HG02884 (cell line): ENCODE measurements around the gene SH3RF3.
A peak's percentile ranks its signal among the peaks of the same experiment; 100 is the strongest.
"Not testable (repeated sequence)": the region's sequence is repeated elsewhere in the genome, so short reads cannot be mapped to it uniquely, and the experiment has no call there.

Experiments
- ATAC-seq: cut with Tn5 transposase; IDR thresholded peaks from one replicate; pipeline ENCODE4 v1.9.1; 2021; ENCODE audit warnings: mild to moderate bottlenecking, moderate library complexity; ENCODE audit not compliant: unreplicated experiment

Gene SH3RF3

DNA sequence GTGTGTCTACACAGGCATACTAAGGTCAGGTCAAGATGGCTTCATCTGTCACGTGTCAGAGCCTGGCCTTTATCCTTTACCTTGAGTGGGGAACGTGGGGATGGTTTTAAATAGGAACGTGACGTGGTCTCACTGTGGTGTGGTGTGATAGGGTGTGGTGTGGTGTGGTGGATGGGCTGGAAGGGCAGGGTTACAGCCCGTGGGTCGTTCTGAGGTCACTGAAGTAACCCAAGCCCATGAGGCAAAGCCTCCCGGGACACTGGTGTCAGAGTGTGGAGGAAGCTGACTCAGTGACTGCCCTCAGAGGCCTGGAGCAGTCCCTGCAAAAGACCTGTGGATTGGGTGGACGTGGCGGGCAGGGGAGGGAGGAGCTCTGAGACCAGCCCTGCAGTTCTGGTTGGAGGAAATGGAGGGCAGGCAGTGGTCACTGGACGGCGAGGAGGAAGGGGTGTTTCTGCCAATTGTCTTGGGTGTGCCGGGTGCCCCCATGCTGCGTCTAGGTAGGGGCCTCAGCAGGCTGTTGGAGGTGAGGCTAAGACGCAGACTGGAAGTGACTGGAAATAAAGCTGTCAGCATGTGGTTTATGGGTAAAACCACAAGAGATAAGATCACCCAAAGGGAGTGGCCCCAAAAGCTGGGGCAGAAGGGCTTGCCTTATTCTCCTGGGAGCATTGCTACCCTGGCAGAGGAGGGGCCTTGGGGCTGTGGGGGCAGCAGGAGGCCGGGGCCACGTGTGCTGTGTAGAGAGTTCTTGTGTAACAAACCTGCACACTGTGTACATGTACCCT lies 84.8 kb downstream of the SH3RF3 start:
- peak; percentile 63 for ATAC-seq

DNA sequence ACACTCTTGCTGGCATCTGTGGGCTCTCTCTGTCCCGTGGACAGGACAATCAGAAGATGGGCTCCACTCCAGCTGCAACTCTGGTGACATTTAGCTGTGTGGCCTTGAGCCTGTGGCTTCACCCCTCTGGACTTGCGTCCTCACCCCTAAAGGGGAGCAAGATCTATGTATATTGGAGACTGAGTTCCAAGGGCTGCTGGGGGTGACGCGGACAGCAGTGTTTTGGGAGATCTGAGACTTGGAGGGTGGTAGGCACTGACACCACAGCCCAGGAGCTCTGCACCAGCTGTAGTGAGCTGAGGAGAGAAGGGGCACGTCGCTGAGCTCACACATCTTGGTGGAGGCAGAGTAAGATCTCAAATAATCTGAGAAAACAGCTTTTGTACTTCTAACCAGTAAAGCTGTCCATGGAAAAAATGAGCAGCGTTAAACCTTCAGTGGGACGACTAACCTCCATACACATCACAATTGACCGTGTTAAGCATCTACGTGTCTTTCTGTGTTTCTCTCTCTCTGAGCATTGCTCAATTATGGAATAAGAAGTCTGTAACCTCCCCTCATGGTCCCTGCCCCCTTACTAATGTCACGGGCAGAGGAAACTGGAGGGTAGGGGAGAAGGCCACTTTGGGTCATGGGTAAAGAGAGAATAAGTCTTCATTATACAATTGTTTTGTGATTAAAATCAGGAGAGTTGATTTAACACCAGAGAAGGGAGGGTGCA lies 85.8 kb downstream of the SH3RF3 start:
- ATAC-seq, result no peak

DNA sequence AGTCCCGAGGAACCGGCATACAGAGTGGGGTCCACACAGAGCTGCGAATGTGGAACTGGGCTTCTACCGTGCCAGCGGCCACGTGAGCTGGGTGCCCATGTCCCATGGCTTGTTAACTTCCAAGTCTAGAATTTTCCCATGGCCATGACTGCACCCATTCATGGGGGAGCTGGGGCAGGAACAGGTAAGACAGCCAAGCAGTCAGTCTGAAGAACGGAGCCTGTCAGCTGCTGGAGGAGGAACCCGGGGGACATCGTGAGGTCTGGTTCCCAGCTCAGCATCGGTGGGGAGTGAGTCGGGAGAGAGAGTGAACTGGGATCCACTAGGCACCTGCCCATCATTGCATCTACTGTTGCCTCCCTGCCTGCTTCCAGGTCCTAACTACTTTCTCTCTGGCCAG lies 86.9 kb downstream of the SH3RF3 start:
- no peak for ATAC-seq

DNA sequence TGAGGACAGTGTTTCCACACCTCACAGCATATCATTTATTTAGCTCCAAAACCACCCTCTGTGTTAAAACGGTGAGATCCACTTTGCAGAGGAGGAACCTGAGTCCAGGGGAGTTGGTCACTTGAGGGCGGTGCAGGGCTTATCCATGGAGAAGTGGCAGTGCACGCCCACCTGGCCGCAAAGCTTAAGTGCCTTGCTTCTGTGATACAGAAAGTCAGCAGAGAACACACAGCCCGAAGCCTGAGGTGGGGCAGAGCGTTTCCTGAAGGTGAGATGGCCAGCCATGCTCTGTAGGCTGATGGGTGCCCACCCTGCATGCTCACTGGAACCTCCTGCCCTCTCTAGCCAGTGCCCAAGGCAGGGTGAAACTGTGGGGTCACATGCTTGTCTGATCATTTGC lies 87.3 kb downstream of the SH3RF3 start:
- ATAC-seq, result no peak

DNA sequence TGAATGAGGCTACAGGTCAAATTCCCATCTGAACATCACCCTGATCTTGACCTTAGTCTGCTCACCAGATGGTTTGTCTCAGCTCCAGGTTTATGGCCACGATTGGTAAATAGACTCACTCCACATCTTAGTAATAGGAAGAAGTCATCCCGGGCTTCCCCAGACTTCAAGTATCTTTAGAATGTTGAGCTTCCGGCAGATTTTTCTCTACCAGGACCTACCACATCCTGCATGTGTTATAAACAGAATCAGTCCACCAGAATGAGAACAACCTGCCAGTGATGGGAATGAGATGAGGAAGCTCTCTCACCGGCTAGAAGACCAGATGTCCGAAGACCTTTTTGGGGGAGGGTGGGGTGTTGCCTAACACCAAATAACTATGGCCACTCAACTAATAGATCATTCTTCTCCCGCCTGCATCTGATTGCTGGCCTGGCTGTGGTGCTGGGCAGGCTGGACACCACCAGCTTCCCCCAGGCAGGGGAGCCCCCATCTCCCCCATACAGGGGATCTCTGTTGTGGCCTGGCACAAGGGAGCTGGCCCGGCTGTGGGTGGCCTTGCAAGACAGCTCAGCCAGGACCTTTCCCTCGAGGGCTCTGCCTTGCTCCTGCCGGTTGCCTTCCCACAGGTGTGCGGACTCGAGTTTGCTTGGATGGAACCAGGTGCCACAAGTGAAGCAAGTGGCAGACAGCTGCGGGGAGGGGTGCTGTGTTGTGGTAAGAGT lies 88.5 kb downstream of the SH3RF3 start:
- ATAC-seq, result no peak

DNA sequence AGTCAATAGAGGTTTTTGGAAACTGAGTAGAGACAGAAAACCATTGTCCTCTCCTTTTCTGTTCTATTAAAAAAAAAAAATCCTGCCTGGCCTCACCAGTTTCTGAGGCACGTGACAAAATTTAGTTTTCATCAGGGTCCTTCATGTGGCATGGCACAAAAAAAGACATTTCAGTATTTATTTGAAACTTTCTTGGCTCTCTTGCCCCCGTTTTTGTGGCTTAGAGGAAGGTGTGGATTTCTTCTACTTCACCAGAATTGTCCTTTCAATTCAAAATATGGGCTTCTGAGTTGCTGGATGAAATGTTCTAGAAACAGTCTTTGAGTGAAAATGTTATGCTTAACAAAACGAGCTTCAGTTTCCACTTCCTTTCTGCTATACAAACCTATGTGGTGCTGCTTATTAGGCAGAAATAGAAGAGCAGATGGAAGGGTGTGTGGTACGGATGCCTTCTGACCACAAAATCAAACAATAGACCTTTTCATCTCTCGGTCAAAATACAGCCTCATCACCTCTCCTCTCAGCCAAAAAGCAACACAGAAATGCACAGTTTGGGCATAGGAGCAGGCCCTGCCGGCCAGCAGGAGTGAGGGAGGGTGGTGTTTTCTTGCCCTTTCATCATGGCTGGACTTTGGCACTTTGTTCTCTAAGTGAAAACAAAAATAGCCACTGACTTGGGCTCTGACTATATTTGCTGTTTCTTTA lies 89.2 kb downstream of the SH3RF3 start:
- ATAC-seq, result no peak

DNA sequence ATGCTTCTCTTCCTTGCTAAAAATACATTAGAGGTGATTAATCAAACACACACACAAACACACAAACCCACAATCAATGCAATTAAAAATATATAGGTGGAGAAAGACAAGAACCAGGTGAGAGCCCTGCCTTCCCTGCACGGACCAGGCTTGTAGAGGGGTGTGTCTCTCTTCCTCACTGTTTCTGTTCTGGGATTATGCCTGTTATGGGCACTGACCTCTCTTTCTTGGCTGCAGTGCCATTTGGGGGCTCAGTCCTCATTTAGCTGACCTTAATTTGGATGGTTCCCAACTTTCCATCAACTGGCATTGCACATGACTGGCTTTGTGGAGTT lies 89.8 kb downstream of the SH3RF3 start:
- ATAC-seq, result no peak

DNA sequence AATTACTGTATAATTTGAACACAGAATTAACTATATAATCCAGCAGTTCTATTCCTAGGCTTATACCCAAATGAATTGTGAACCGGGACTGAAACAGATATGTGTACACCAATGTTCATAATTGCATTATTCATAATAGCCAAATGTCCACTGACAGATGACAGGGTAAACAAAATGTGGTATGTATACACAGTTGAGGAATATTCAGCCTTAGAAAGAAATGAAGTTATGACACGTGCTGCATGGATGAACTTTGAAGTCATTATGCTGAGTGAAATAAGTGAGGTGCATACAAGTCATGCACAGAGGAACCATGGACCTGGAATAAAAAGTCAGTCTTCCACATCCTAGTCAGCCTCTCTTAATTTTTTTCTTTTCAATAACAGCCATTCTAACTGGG lies 91.9 kb downstream of the SH3RF3 start:
- ATAC-seq, result no peak

DNA sequence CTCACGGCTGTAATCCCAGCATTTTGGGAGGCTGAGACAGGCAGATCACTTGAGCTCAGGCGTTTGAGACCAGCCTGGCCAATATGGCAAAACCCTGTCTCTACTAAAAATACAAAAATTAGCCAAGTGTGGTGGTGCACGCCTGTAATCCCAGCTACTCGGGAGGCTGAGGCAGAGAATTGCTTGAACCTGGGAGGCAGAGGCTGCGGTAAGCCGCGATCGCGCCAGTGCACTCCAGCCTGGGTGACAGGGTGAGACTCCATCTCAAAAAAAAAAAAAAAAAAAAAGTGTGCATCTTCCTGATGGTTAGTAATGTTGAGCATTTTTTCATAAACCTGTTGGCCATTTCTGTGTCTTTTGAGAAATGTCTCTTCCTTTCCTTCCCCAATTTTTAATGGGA lies 92.3 kb downstream of the SH3RF3 start:
- not testable (repeated sequence) for ATAC-seq

DNA sequence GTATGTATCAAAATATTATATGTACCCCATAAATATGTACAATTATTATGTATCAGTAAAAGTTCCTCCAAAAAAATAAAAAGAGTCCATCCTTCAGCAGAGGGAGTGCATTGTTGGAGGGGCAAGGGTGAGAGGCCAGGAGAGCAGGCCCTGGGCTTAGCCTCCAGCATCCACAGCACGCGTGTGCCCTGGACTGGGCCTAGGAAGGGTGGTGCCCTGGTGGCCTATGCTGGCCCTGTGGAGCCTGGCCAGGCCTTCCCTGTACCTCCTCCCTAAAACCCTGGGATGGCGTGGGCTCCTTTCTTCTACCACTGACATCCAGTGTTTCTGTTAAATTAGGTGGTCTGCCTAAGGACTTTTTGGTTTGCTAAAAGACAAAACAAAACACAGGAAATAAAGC lies 93.4 kb downstream of the SH3RF3 start:
- no peak for ATAC-seq

DNA sequence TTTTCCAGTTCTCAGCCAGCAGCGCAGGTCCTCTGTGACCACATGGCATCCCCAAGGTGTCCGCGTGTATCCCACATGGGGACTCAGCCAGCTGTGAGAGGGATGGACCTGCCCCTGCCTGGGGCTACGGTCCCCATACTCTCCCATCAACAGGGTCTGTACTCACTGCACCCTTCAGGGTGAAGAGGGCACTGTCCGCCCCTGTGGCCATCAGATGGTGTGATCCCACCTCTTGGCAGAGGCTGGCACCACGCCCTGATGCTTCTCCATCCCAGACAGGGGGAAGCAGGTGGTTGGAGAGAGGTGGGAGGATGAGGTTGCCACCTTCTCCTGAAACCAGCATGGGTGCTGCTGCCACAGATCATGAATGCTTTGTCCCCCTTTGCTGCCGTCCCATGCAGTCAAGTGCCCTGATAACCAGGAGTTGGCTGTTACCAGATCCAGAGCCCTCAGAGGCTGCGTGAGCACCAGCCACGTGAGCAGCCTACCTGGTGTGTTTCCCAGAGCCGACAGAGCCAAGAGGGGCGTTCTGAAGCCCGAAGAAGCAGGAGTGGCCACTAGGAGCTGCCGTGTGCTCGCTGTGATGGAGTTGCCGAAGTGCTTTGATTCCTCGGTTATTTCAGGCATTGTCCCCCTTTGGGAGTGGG lies 93.9 kb downstream of the SH3RF3 start:
- no peak for ATAC-seq

DNA sequence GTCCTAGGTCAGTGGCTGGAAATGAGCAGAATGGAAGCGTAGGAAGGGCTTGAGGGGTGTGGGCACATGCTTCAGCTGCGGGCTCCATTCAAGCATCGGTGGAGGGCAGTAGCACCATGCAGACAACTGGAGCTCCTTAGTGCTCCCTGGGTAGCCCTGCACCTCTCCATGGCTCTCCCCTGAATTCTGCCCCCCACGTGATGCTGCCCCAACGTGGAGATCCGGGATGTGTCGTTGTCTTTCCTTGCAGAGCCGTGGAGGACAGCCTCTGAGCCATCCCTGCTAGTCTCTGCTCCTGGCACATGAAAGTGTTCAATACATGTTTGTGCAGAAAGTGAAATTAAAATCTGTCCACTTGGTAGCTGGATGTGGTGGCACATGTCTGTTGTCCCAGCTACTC lies 94.5 kb downstream of the SH3RF3 start:
- ATAC-seq, result no peak

DNA sequence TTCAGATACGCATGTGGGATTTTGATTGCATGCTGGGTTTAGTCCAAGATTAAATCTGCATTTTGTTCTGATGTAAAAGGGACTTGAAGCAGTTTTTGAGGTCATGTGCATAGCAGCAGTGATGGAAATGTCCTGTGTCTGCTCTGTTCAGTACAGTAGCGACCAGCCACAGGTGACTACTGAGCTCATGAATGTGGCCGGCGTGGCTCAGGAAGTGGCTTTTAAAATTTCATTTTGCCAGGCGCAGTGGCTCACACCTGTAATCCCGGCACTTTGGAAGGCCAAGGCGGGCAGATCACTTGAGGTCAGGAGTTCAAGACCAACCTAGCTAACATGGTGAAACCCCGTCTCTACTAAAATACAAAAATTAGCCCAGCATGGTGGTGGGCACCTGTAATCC lies 95.3 kb downstream of the SH3RF3 start:
- ATAC-seq, result not testable (repeated sequence)

DNA sequence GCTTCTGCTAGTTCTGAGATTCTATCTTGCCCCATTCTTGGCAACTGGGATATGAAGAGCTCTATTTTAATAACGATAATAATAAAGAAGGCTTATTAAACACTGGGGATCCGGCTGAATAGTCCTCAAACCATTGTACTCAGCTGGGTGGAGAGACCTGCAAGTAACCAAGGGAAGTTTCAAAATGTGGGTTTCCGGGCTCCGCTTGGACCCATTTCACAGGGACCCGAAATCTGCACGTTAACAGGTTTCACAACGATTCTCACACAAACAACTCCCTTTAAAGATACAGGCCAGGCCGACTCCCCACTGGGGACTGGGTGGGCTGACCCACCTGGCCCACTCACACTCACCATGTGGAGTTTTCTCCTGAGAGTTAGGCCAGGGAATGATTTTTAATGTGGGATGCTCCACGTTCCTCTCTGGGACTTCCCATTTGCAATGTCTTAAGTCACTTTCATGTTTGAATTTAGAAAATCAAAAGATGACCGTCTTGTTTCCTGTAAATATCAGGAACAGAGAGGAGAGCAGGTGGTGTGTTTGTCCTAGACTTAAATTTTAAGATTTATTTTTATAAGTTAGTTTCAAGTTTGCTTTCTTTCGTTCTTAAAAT lies 96.3 kb downstream of the SH3RF3 start:
- no peak for ATAC-seq

DNA sequence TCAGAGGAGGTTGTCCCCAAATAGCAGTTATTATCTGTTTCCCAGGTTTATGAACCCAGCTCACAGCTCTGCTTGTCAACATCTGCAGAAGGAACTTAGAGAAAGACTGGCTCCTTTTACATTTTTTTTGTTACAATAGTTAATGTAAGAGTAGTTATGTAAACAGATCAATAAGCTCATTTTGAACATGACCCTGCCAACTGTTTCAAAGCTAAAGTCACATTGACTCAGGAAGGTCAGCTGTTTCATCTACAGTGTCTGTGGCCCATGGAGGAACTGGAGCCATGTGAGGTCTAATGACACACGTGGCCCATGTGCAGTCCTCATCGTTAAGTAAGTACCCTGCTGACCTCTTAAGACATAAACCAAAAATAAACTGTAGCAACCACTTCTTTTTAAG lies 97.1 kb downstream of the SH3RF3 start:
- no peak for ATAC-seq

DNA sequence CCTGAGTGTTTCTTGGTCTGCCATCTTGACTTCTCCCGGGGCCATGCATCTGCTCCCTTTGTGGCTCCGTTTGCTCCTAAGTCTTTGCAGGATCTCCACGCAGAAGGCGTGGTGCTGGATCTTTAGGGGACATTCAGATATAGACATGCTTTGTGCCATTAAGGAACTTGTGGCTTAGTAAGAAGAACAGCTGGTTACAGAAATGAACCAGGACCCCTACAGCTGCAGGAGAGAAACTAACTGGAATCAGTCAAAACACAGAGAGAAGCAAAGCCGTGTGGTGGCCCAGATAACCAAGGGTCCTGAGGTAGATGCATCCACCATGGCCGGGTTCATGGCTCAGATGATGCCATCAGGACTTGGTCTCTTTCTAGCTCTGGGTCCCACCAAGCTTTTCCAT lies 97.6 kb downstream of the SH3RF3 start:
- no peak for ATAC-seq

DNA sequence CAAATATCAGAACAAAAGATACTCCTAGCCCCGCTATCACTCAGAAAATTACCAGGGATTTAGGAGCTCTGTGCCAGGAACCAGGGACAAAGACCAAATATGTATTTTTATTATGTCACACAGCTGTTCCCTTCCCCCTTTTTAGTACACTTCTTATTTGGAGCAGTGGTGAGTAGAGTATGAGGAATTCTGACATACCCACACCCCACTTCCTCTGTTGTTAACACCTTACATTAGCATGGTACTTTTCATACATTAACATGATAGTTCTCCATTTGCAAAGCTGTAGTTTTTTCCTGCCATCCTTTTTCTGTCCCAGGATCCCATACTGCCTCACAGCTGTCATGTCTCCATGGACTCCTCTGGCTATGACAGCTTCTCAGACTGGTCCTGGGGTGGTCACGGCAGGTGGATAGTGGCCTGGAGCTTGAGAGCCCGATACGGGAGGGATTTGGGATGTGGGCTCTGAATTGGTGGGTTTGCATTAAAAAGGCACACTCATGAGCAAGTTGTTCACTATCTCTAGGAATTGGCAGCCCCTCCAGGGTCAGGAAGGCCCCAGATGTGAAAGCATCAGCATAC lies 100.2 kb downstream of the SH3RF3 start:
- no peak for ATAC-seq

DNA sequence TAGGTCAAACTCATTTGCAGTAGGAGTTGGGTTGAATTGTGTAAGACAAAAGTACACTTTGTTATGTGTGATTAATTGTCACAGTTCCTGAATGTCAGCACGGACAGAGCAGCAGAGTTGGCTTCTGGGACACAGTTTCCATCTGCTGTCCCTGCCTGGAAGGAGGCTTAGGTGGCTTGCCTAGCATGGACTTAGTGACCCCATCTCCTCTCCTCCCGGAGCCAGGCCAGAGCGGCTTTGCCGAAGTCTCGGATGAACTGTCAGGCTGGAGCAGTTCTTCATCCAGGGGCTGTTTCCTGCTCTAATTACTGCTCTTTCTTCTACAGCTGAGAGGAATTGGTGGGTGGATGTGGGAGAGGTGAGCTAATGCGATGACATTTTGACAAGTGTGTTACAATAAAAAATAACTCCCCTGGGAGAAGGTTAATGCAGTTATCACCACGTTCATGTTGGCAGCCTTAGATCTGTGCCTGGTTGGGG lies 102.0 kb downstream of the SH3RF3 start:
- ATAC-seq, result no peak

DNA sequence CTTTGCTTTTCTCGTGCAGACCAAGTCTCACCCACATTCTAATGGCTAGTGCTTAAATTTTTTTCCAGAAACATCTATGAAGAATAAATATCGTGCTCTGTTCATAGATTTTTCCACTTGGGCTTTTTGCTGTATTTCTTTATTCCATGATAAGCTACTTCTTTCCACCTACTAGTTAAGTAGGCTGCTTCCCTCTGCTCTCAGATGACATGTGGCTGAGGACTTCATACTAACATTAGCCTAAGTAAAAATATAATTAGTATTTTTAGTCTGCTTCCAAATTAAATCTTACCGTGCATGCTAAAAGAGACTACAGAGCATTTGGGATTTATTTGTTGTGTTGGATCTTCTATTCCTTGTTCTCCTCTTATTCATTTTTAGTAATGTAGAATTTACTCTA lies 102.4 kb downstream of the SH3RF3 start:
- no peak for ATAC-seq
